K562 (cell line): ENCODE measurements around the gene ABCC10. TPM values are rescaled to one million over a fixed set of nuclear protein-coding genes. Genes with fewer than 3 reads are reported as not detected.

Source experiments
- ATAC-seq: fragments of 200-7000 bp; cut with Tn5 transposase; 3 replicates; pipeline ENCODE4 v1.9.1; 2020; ENCODE audit warnings: moderate library complexity
- BruUV-seq: library from RNA; stranded (reverse); fragments of 400-500 nt; replicated peaks from 2 replicates; lab custom pipeline; 2021; lab: Mats Ljungman, UMichigan
- CTCF ChIA-PET: fragments of 300-600 bp; formaldehyde crosslinking; extraction: SDS; loops from one replicate; lab custom pipeline; 2021; ENCODE audit warnings: low intra/inter-chr PET ratio; lab: Yijun Ruan, JAX
- POLR2A ChIA-PET: fragments of 300-600, 350-650 bp; sonication (Branson Sonifier 250); formaldehyde crosslinking; extraction: SDS; loops from one replicate; lab custom pipeline; 2021; ENCODE audit warnings: antibody characterized with exemption, inconsistent platforms; lab: Yijun Ruan, JAX
- DNase-seq, 4 experiments: peaks; one replicate each; pipeline versions ENCODE4 v3.0.0 to v3.0.0-alpha.2; 2011 to 2018; ENCODE audit warnings: low spot score in 3 of 4, mixed read lengths in 3 of 4; ENCODE audit errors: extremely low read depth in 1 of 4
- FAIRE-seq: peaks from 2 replicates; lab custom pipeline; 2011; peaks lifted over from hg19 to GRCh38; lab: Jason Lieb, UNC
- H2AFZ ChIP-seq: 2 replicates; pipeline ENCODE4 v1.6.0; 2011; ENCODE audit warnings: low read depth, low read length, control low read depth, inconsistent platforms
- H3K27ac ChIP-seq: fragments of 200-600 bp; 3 replicates; pipeline ENCODE4 v1.8.0; 2011; ENCODE audit warnings: low read depth, mild to moderate bottlenecking, control low read depth, inconsistent platforms, low read length, moderate library complexity, mixed read lengths; ENCODE audit errors: extremely low read depth
- H3K27me3 ChIP-seq, 2 experiments: fragments of 300-600 bp in 1 of 2; 2 replicates in 1 of 2; 3 replicates in 1 of 2; pipeline versions ENCODE4 v1.6.0 to v1.8.0; 2011; ENCODE audit warnings: inconsistent platforms in 2 of 2, low read length in 2 of 2, mild to moderate bottlenecking in 1 of 2, mixed read lengths in 1 of 2, moderate library complexity in 1 of 2; ENCODE audit not compliant: control insufficient read depth in 2 of 2, insufficient read depth in 2 of 2
- H3K36me3 ChIP-seq: fragments of 300-600 bp; 3 replicates; pipeline ENCODE4 v1.8.0; 2011; ENCODE audit warnings: mild to moderate bottlenecking, low read length, inconsistent platforms; ENCODE audit not compliant: control insufficient read depth, insufficient read depth
- H3K4me1 ChIP-seq, 2 experiments: fragments of 200-600 bp in 1 of 2; replicated peaks in 1 of 2; 2 replicates in 1 of 2; 3 replicates in 1 of 2; pipeline versions ENCODE4 v1.5.1 to v1.8.0; 2011; ENCODE audit warnings: inconsistent platforms in 2 of 2, low read length in 2 of 2, mild to moderate bottlenecking in 1 of 2, mixed read lengths in 1 of 2, moderate library complexity in 1 of 2; ENCODE audit not compliant: control insufficient read depth in 2 of 2, insufficient read depth in 2 of 2
- H3K4me2 ChIP-seq: 2 replicates; pipeline ENCODE4 v1.6.1; 2011; ENCODE audit warnings: low read length, control low read depth, inconsistent platforms, mixed read lengths; ENCODE audit not compliant: insufficient read depth
- H3K4me3 ChIP-seq: fragments of 200-600 bp; sonication (generic), shearing (Covaris generic); 2 replicates; pipeline ENCODE4 v1.5.1; 2016; ENCODE audit warnings: control low read depth, inconsistent platforms
- H3K79me2 ChIP-seq: fragments of 200-600 bp; 3 replicates; pipeline ENCODE4 v1.8.0; 2011; ENCODE audit warnings: low read length, inconsistent platforms; ENCODE audit not compliant: control insufficient read depth, insufficient read depth
- H3K9ac ChIP-seq, 2 experiments: 2 replicates each; pipeline versions ENCODE4 v1.6.0 to v1.6.1; 2011; ENCODE audit warnings: low read depth in 2 of 2, low read length in 2 of 2, control low read depth in 1 of 2, inconsistent platforms in 1 of 2, mild to moderate bottlenecking in 1 of 2, mixed read lengths in 1 of 2; ENCODE audit not compliant: insufficient read depth in 1 of 2
- H3K9me1 ChIP-seq: one replicate; pipeline ENCODE4 v1.6.0; 2011; ENCODE audit warnings: inconsistent platforms, mild to moderate bottlenecking, low read length, moderate library complexity; ENCODE audit not compliant: control insufficient read depth, insufficient read depth
- H3K9me3 ChIP-seq: replicated peaks from 2 replicates; pipeline ENCODE4 v1.5.1; 2011; ENCODE audit warnings: low read depth, low read length, inconsistent platforms; ENCODE audit not compliant: control insufficient read depth, insufficient read depth
- H4K20me1 ChIP-seq: replicated peaks from 2 replicates; pipeline ENCODE4 v1.6.1; 2011; ENCODE audit warnings: low read length, inconsistent platforms, mixed read lengths; ENCODE audit not compliant: control insufficient read depth, insufficient read depth
- GTF2B ChIP-seq: IDR thresholded peaks from 2 replicates; pipeline ENCODE4 v1.6.1; 2011; ENCODE audit not compliant: insufficient read length; ENCODE audit errors: extremely low read depth
- POLR2G ChIP-seq: fragments of 200-400 bp; formaldehyde crosslinking; IDR thresholded peaks from 2 replicates; pipeline ENCODE4 v1.6.1; 2017; ENCODE audit warnings: low read depth, mild to moderate bottlenecking, antibody characterized with exemption, low read length, moderate library complexity
- ZNF282 ChIP-seq: sonication (generic); formaldehyde crosslinking; IDR thresholded peaks from 2 replicates; pipeline ENCODE4 v1.8.1; 2023; ENCODE audit warnings: missing genetic modification reagents
- WGBS: fragments of 100-300 bp; shearing (Covaris generic); methylation state at CpG from one replicate; pipeline ENCODE4 v1.1.6; 2016; ENCODE audit warnings: low coverage, mixed read lengths; ENCODE audit not compliant: insufficient coverage; ENCODE audit errors: missing lambda C conversion rate; 5-methylcytosine and 5-hydroxymethylcytosine counted together
- in situ Hi-C: fragments of 300-500 bp; cut with MboI; formaldehyde crosslinking; loops from 4 replicates; pipeline ENCODE4 v1.15.0; 2018; ENCODE audit warnings: inconsistent platforms, mixed read lengths
- intact Hi-C: fragments of 100-400 bp; cut with micrococcal nuclease; formaldehyde crosslinking; loops from 2 replicates; pipeline ENCODE4 v1.14.2; 2022
- polyA plus RNA-seq, 8 experiments: library from polyadenylated mRNA; depleted of rRNA in 4 of 8; stranded (reverse) in 5 of 8; unstranded in 3 of 8; fragments of >200 nt; fragmentation: Nextera tagmentation in 2 of 8; fragmentation: Illumina TruSeq in 1 of 8; extraction: Ambion mirVana in 2 of 8; extraction: Trizol in 1 of 8; gene quantifications; 2 replicates each; pipeline versions ENCODE4 v1.2.1 to v1.2.3, GENCODE V29; 2011 to 2014; ENCODE audit warnings: inconsistent platforms in 1 of 8, missing spikeins in 1 of 8
- total RNA-seq, 7 experiments: library from RNA; depleted of rRNA in 6 of 7; stranded (reverse); fragments of >200 nt in 6 of 7; fragmentation: Illumina TruSeq in 2 of 7; extraction: Trizol in 2 of 7; gene quantifications; 2 replicates each; pipeline versions ENCODE4 v1.2.1 to v1.2.3, GENCODE V29; 2011 to 2021; ENCODE audit warnings: low replicate concordance in 1 of 7

ABCC10 gene
- total and polyA plus RNA-seq, 9 of the 15 experiments (the other 6 are each of a cell fraction or from before 2014, with no cell fraction given), result 2.4 to 29.1 (median 13.7) TPM

DNA sequence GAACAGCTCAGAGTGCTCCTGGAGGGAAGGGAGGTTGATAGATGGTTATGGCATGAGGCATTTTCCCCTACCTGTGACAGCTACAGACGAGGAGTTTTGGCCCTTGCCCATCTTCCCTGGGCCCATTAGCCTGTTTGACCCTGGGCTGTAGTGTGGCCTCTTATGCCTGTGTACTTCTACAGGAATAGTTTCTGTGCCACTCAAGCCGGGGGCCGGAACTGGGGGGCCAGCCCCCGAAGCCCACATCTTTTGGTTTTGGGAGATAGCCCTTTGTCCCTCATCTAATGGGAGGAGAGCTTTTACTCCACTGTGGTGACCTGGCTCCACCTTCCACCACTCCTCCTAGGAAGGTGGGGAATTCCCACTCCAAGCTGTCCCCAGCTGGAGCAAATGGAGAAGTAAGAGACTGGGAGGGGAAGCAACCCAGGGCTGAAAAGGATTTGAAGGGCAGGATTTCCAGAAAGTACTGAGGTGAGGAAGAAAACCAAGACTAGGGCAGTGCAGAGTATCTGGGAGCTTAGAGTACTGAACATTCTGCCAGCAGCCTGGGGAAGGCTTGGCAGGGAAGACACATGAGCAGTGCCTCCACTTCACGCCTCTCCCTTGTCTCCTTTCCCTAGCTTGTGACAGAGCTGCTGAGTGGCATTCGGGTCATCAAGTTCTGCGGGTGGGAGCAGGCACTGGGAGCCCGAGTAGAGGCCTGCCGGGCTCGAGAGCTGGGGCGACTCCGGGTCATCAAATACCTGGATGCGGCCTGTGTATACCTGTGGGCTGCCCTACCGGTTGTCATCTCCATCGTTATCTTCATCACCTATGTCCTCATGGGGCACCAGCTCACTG is 6.9 kb downstream of the ABCC10 start:
- DNase-seq (no peak), FAIRE-seq (no peak), ATAC-seq (no peak)
- WGBS, result 84% methylated on average over 14 of the region's 15 CpGs
- Histone ChIP-seq H3K4me2 (no peak overlapping the region), H3K4me1 (peaks cover 6 to 7% of the 10 kb centered on the region in 2 experiments; a peak in 3 of 5 replicates), H2AFZ (no peak overlapping the region), H3K27me3 (no peaks in the 10 kb centered on the region), H3K9me1 (no peaks in the 10 kb centered on the region), H3K27ac (no peak overlapping the region), H4K20me1 (peaks cover 3% of the 10 kb centered on the region), H3K79me2 (no peaks in the 10 kb centered on the region), H3K36me3 (peaks cover 18% of the 10 kb centered on the region; the same call in 2 of the 3 replicates), H3K4me3 (no peak overlapping the region), H3K9me3 (no peaks in the 10 kb centered on the region), H3K9ac (peak overlapping the region in 1 of 2 experiments; percentile 6; a peak in 1 of 4 replicates)
- ChIA-PET POLR2A (interaction anchor here (0.6 to 3.1 kb wide), 7 partner anchors 10 to 42 kb away, joined by 3 to 16 read pairs (median 4); no protein-coding TSS in a partner anchor), CTCF (no interaction called here)
- intact Hi-C loops, result no loop called here
- no TSS peak for BruUV-seq
- in situ Hi-C loops, result no loop called here
- TF ChIP-seq ZNF282 (0 out of 2 replicates have a peak, but pooled peaks have one; percentile 33), POLR2G (0 out of 2 replicates have a peak, but pooled peaks have one; percentile 24), GTF2B (no peak)
